Transverse colon (tissue), 4 donors: ENCODE data around the gene ABHD8. TPM values are rescaled to one million over a fixed set of nuclear protein-coding genes. Genes with fewer than 3 reads are reported as not detected.
A peak's percentile ranks its signal among the peaks of the same experiment; 100 is the strongest.

Experiments
- DNase-seq: peaks from one replicate; pipeline ENCODE4 v3.0.0-alpha.2; 2019
- H3K27ac ChIP-seq, 4 donors: fragments of 200-600 bp; sonication (generic); 2 replicates each; pipeline ENCODE4 v1.5.1; 2016 to 2018; ENCODE audit warnings: inconsistent platforms in 4 of 4
- H3K27me3 ChIP-seq: fragments of 200-600 bp; sonication (generic); 2 replicates; pipeline ENCODE4 v1.5.1; 2017; ENCODE audit warnings: inconsistent platforms
- H3K36me3 ChIP-seq, 4 donors: fragments of 200-600 bp; sonication (generic); 2 replicates each; pipeline ENCODE4 v1.5.1; 2017 to 2019; ENCODE audit warnings: inconsistent platforms in 4 of 4
- H3K4me1 ChIP-seq, 4 donors: fragments of 200-600 bp; sonication (generic); 2 replicates each; pipeline ENCODE4 v1.5.1; 2017 to 2020; ENCODE audit warnings: inconsistent platforms in 4 of 4
- H3K4me3 ChIP-seq, 4 donors: fragments of 200-600 bp; sonication (generic); 1 replicate in 1 of 4; 2 replicates in 3 of 4; pipeline versions ENCODE4 v1.5.1 to v1.6.1; 2017 to 2019; ENCODE audit warnings: inconsistent platforms in 4 of 4
- H3K9me3 ChIP-seq, 2 donors: fragments of 200-600 bp; sonication (generic); 2 replicates each; pipeline ENCODE4 v1.5.1; 2017 to 2019; ENCODE audit warnings: inconsistent platforms in 2 of 2
- EP300 ChIP-seq: sonication (generic); formaldehyde crosslinking; IDR thresholded peaks from one replicate; pipeline ENCODE4 v1.6.1; 2017; ENCODE audit warnings: antibody characterized with exemption, low read depth
- POLR2A ChIP-seq: fragments of 450-650 bp; IDR thresholded peaks from one replicate; pipeline ENCODE4 v1.6.1; 2016; ENCODE audit warnings: antibody characterized with exemption, mild to moderate bottlenecking, moderate library complexity
- POLR2AphosphoS5 ChIP-seq, 3 donors: sonication (generic); formaldehyde crosslinking; IDR thresholded peaks; one replicate each; pipeline ENCODE4 v1.6.1; 2016; ENCODE audit warnings: antibody characterized with exemption in 3 of 3
- WGBS, 2 donors: methylation state at CpG; one replicate each; pipeline ENCODE4 v1.1.5; 2018; ENCODE audit warnings: low coverage in 1 of 2; 5-methylcytosine and 5-hydroxymethylcytosine counted together
- in situ Hi-C, 4 donors: fragments of 200-750 bp; cut with MboI; loops; one replicate each; pipeline versions ENCODE4 v1.15.0 to v1.15.1; 2017; ENCODE audit warnings: low sequenced_read_pairs in 3 of 4, low pct_ligation_motif_present in 1 of 4, low pct_unique_long_range_greater_than_20kb in 1 of 4
- intact Hi-C: fragments of 100-400 bp; cut with DNase I; formaldehyde crosslinking; loops from one replicate; pipeline ENCODE4 v1.15.1; 2023; ENCODE audit warnings: low total_unique reads
- total RNA-seq, 4 donors: library from RNA; depleted of rRNA; stranded (reverse); fragments of >200 nt; gene quantifications; one replicate each; pipeline ENCODE4 v1.1.0, GENCODE V29; 2016
- TF ChIP-seq, protein P1 (sequence below), 5 experiments: fragments of 200-600 bp in 3 of 5; fragments of 450-650 bp in 2 of 5; sonication (generic) in 3 of 5; IDR thresholded peaks; 1 replicate in 2 of 5; 2 replicates in 3 of 5; pipeline ENCODE4 v1.5.1; 2016 to 2017; ENCODE audit warnings: antibody characterized with exemption in 5 of 5, inconsistent platforms in 3 of 5, mild to moderate bottlenecking in 2 of 5, moderate library complexity in 1 of 5

Gene ABHD8
- total RNA-seq, 4 donors from 2014 or later: 6.0 to 14.1 (median 9.1) TPM

DNA sequence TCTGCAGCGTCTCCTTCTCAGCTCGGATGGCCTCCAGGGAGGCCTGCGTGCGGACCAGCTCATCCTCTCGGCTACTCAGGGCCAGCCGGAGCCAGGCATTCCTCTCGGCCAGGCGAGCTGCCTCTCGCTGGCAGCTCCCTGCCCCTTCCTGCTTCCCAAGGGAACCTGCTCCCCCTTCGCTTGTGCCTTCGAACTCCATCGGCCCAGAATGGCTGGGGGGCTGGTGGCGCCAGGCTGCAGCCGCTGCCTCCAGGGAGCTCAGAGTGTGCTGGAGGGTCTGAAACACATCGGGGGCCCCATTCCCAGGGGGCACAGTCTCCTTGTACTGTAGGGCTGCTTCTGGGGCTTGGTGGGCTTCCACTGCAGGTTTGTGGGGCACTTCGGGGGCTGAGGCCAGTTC lies 40.7 kb downstream of the ABHD8 start:
- H3K9me3 ChIP-seq: no peaks in the 10 kb centered on the region
- in situ Hi-C loops: no loop called here
- no peaks in the 10 kb centered on the region for H3K27me3 ChIP-seq
- WGBS, 2 donors: 84% methylated on average over 16 of the region's 16 CpGs; no CpG with 5 or more reads in 1 of the 2 donors
- H3K4me1 ChIP-seq: peaks cover 0 to 6% (median under 1%) of the 10 kb centered on the region in 4 donors
- no peak for DNase-seq
- TF ChIP-seq, protein P1, sequence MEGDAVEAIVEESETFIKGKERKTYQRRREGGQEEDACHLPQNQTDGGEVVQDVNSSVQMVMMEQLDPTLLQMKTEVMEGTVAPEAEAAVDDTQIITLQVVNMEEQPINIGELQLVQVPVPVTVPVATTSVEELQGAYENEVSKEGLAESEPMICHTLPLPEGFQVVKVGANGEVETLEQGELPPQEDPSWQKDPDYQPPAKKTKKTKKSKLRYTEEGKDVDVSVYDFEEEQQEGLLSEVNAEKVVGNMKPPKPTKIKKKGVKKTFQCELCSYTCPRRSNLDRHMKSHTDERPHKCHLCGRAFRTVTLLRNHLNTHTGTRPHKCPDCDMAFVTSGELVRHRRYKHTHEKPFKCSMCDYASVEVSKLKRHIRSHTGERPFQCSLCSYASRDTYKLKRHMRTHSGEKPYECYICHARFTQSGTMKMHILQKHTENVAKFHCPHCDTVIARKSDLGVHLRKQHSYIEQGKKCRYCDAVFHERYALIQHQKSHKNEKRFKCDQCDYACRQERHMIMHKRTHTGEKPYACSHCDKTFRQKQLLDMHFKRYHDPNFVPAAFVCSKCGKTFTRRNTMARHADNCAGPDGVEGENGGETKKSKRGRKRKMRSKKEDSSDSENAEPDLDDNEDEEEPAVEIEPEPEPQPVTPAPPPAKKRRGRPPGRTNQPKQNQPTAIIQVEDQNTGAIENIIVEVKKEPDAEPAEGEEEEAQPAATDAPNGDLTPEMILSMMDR (IDR thresholded peaks at IDR 0.05): no peak
- TF ChIP-seq EP300 (no peak), POLR2A (no peak), POLR2AphosphoS5 (IDR thresholded peaks at IDR 0.05) (no peak)
- intact Hi-C loops: no loop called here
- H3K36me3 ChIP-seq: no peaks in the 10 kb centered on the region
- no peak overlapping the region for H3K27ac ChIP-seq
- H3K4me3 ChIP-seq: no peak overlapping the region

DNA sequence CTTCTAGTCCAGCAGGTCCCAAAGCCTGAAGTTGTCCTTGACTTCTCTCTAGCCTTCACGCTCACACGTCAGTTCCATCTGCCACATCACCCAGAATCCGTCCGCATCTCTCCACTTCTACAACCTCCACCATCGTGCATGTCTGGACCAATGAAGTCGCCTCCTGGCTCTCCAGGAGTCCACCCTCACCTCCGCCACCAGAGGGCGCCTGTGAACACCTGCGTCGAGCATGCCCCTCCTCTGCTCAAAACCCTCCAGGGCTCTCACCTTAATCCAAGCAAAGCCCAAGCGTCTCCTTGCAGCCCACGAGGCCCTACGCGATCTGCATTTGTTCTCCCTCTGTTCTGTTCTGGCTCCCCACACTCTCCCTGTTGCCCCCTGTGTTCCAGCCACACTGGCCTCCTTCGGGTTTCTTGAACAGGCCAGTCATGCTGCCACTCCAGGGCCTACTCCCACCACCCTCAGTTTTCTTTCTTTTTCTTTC lies 42.3 kb downstream of the ABHD8 start:
- Histone ChIP-seq H3K27me3 (no peaks in the 10 kb centered on the region), H3K36me3 (no peaks in the 10 kb centered on the region), H3K4me1 (no peaks in the 10 kb centered on the region), H3K4me3 (no peak overlapping the region), H3K9me3 (no peaks in the 10 kb centered on the region), H3K27ac (no peak overlapping the region)
- WGBS, 2 donors: 11 to 20% methylated on average over 4 to 15 of the region's 15 CpGs
- TF ChIP-seq EP300 (no peak), POLR2AphosphoS5 (IDR thresholded peaks at IDR 0.05) (no peak), POLR2A (no peak)
- TF ChIP-seq, protein P1 (IDR thresholded peaks at IDR 0.05): peak; percentile 89 to 94 (median 92)
- intact Hi-C loops: no loop called here
- peak; percentile 91 for DNase-seq
- in situ Hi-C loops: no loop called here

DNA sequence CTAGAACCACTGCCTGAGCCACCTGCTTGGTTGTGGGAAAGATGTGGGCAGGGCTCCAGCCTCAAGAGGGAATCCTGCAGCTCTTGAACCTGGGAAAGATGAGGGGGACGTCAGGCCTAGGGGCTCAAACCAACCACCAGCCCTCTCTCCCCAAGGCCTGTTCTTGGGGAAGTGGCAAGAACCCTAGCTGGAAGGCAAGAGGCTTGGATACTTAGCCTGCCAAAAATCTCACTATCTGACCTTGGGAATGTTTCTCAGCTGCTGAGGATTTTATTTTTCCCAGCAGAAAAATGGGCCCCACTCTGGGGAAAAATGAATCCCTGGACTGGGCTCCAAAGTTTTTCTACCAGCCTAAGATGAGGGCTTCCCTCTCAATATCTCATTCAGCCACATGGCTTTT lies 43.3 kb downstream of the ABHD8 start:
- H3K27ac ChIP-seq: no peak overlapping the region
- no peak overlapping the region for H3K4me3 ChIP-seq
- no peaks in the 10 kb centered on the region for H3K36me3 ChIP-seq
- in situ Hi-C loops (no loop called here), intact Hi-C loops (no loop called here)
- DNase-seq: no peak
- no peaks in the 10 kb centered on the region for H3K9me3 ChIP-seq
- H3K4me1 ChIP-seq: no peaks in the 10 kb centered on the region
- no peaks in the 10 kb centered on the region for H3K27me3 ChIP-seq
- WGBS, 2 donors: 75% methylated on average over 1 of the region's 1 CpG; no CpG with 5 or more reads in 1 of the 2 donors
- TF ChIP-seq, protein P1 (IDR thresholded peaks at IDR 0.05): no peak
- no peak for TF ChIP-seq POLR2AphosphoS5 (IDR thresholded peaks at IDR 0.05)
- TF ChIP-seq POLR2A: no peak
- TF ChIP-seq EP300: no peak

DNA sequence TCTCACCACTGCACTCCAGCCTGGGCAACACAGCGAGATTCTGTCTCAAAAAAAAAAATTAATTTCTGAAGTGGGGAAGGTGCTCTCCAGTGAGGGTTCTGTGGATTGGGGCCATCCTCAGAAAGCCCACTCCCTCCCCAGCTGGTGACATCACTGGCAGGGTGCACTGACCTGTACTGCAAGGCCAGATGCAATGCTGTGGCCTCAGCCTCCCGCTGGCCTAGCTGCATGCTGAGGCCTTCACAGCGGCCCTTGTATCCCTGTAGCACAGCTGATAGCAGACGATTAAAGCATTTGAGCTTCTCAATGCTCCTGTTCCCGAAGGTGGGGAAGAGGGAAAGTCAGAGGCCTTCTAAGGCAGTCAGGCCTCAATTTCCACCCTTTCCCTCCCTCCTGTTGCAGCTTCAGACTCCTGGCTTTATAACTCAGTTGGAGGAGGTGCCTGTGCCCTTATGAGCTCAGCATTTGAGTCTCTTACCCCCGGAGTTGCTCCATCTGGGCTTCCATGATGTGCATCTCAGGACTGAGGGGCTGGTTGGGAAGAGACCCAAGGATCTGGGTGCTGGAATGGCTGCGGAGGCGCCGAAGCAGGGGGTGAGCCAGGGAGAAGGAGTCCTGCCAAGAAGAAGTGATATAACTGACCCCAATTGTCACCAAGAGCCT lies 44.0 kb downstream of the ABHD8 start:
- Histone ChIP-seq H3K9me3 (no peaks in the 10 kb centered on the region), H3K4me1 (no peaks in the 10 kb centered on the region), H3K27ac (no peak overlapping the region), H3K36me3 (no peaks in the 10 kb centered on the region), H3K27me3 (no peaks in the 10 kb centered on the region), H3K4me3 (no peak overlapping the region)
- in situ Hi-C loops: no loop called here
- 93% methylated on average over 9 of the region's 9 CpGs; no CpG with 5 or more reads in 1 of the 2 donors for WGBS, 2 donors
- no peak for DNase-seq
- intact Hi-C loops: no loop called here
- TF ChIP-seq EP300: no peak
- no peak for TF ChIP-seq POLR2AphosphoS5 (IDR thresholded peaks at IDR 0.05)
- TF ChIP-seq, protein P1 (IDR thresholded peaks at IDR 0.05): no peak
- TF ChIP-seq POLR2A: no peak
